GM12865 (cell line): ENCODE data around the gene SMPD1.

Experiments
- DNase-seq: peaks from one replicate; pipeline ENCODE4 v3.0.0; 2010; ENCODE audit warnings: low read depth
- H3K4me3 ChIP-seq: 2 replicates; pipeline ENCODE4 v1.5.1; 2011; ENCODE audit warnings: mild to moderate bottlenecking, low read depth, low read length, control low read depth
- CTCF ChIP-seq: IDR thresholded peaks from 2 replicates; pipeline ENCODE4 v1.5.1; 2011; ENCODE audit warnings: low read length, control low read depth, low read depth, inconsistent platforms; ENCODE audit not compliant: insufficient read depth; ENCODE audit errors: missing control alignments

The SMPD1 gene

GRCh38 chr11:6404342-6405051, 14.2 kb downstream of the SMPD1 start:
- no peak for TF ChIP-seq CTCF
- DNase-seq = no peak
- no peak overlapping the region for H3K4me3 ChIP-seq

- no peak for TF ChIP-seq CTCF
- no peak overlapping the region for H3K4me3 ChIP-seq
Measured at GRCh38 chr11:6405052-6405667, 14.9 kb downstream of the SMPD1 start.

GRCh38 chr11:6405846-6406245, 15.6 kb downstream of the SMPD1 start:
- no peak for DNase-seq
- no peak overlapping the region for H3K4me3 ChIP-seq
- no peak for TF ChIP-seq CTCF

More at GRCh38 chr11:6405052-6405667, 14.9 kb downstream of the SMPD1 start:
- DNase-seq = no peak

DNA sequence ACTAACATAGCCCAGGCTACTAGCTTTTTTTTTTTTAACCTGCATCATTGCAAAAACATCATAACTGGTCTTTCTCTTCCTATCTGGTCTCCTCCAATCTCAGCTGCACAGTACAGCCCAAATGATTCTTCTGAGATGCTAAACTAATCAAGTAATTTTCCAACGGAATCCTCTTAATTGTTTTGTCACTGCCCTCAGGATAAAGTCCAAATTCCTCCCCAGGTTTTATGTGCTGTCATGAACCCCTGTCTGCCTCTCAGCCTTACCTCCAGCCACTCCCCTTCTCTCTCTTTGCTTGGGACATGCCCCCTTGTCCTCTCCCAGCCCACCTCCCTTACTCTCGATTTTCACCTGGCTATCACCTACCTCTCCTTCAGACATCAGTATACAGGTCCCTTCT, 16.1 kb downstream of the SMPD1 start:
- TF ChIP-seq CTCF = no peak
- DNase-seq = no peak
- no peak overlapping the region for H3K4me3 ChIP-seq

- no peak for TF ChIP-seq CTCF
- no peak for DNase-seq
Measured at GRCh38 chr11:6410695-6411430, 20.6 kb downstream of the SMPD1 start.

GRCh38 chr11:6411594-6412031, 21.3 kb downstream of the SMPD1 start:
- no peak for TF ChIP-seq CTCF
- DNase-seq = no peak
- H3K4me3 ChIP-seq = no peak overlapping the region

More at GRCh38 chr11:6410695-6411430, 20.6 kb downstream of the SMPD1 start:
- H3K4me3 ChIP-seq = no peak overlapping the region
